ENCODE measurements around the gene SFXN5. TPM values are rescaled to one million over a fixed set of nuclear protein-coding genes. Genes with fewer than 3 reads are reported as not detected.

Gene SFXN5
- total and polyA plus RNA-seq, 2 of the 8 experiments (the other 6 are each of a cell fraction or from before 2014, with no cell fraction given), result 29.3 to 33.1 TPM

DNA sequence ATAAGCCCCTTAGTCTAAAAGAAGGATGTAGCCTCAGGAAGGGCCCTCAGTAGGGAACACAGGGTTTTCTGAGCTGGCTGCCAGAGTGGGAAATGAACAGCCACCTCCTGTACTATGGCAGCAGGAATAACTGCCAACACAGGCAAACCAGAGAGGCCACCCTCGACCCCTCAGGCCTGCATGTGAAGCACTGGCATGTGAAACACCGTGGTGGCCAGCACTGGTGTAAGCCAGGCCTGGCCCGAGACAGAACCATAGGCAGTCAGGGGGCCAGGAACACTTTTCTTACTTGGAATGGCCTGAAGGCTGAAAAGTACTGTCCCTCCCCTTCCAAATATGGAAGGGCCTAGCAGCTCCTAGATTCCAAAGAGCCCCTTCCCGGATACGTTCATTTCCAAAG lies 28.2 kb downstream of the SFXN5 start (continued):
- TF ChIP-seq, protein P1, sequence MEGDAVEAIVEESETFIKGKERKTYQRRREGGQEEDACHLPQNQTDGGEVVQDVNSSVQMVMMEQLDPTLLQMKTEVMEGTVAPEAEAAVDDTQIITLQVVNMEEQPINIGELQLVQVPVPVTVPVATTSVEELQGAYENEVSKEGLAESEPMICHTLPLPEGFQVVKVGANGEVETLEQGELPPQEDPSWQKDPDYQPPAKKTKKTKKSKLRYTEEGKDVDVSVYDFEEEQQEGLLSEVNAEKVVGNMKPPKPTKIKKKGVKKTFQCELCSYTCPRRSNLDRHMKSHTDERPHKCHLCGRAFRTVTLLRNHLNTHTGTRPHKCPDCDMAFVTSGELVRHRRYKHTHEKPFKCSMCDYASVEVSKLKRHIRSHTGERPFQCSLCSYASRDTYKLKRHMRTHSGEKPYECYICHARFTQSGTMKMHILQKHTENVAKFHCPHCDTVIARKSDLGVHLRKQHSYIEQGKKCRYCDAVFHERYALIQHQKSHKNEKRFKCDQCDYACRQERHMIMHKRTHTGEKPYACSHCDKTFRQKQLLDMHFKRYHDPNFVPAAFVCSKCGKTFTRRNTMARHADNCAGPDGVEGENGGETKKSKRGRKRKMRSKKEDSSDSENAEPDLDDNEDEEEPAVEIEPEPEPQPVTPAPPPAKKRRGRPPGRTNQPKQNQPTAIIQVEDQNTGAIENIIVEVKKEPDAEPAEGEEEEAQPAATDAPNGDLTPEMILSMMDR (IDR thresholded peaks at IDR 0.05; ENCODE audit: control extremely low read depth in 1 of 3, insufficient read depth in 1 of 3, low read depth in 1 of 3, low read length in 3 of 3), result no peak
